ENCODE results near the gene EYA2.

DNA sequence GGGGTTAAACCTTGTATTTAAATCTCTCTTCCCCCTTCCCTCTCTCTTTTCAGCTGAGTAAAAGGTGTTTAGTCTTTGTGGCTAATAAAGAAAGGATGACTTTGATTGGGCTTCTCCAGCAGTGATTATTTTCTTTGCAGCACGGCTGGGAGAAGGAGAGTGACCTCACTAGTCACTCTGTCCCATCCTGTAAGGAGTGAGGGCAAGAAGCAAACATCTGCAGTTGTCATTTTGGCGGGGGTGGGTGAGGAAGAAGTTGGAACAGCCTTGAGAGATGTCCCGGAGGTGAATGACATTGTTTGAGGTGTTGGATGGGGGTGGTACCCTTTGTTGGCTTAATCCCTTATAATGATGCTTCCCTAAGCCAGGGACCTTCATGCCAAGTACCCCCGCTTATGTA lies 223.6 kb downstream of the EYA2 start:
- TF ChIP-seq HDGF (IDR thresholded peaks at IDR 0.05; ENCODE audit: borderline replicate concordance) (no peak), FOXK2 (IDR thresholded peaks at IDR 0.05) (no peak), BHLHE40 (IDR thresholded peaks at IDR 0.05; ENCODE audit: borderline replicate concordance) (no peak), FOXM1 (IDR thresholded peaks at IDR 0.05; ENCODE audit: borderline replicate concordance) (no peak), TARDBP (IDR thresholded peaks at IDR 0.05) (no peak), SP1 (IDR thresholded peaks at IDR 0.05) (no peak), LEF1 (IDR thresholded peaks at IDR 0.05; ENCODE audit: borderline replicate concordance) (no peak), SUZ12 (IDR thresholded peaks at IDR 0.05) (no peak), NFRKB (IDR thresholded peaks at IDR 0.05) (no peak), FOXA1 (IDR thresholded peaks at IDR 0.05) (no peak)

Measured in HEK293T (cell line).